Measurements from ENCODE around the gene CDC25A.

The CDC25A gene

DNA sequence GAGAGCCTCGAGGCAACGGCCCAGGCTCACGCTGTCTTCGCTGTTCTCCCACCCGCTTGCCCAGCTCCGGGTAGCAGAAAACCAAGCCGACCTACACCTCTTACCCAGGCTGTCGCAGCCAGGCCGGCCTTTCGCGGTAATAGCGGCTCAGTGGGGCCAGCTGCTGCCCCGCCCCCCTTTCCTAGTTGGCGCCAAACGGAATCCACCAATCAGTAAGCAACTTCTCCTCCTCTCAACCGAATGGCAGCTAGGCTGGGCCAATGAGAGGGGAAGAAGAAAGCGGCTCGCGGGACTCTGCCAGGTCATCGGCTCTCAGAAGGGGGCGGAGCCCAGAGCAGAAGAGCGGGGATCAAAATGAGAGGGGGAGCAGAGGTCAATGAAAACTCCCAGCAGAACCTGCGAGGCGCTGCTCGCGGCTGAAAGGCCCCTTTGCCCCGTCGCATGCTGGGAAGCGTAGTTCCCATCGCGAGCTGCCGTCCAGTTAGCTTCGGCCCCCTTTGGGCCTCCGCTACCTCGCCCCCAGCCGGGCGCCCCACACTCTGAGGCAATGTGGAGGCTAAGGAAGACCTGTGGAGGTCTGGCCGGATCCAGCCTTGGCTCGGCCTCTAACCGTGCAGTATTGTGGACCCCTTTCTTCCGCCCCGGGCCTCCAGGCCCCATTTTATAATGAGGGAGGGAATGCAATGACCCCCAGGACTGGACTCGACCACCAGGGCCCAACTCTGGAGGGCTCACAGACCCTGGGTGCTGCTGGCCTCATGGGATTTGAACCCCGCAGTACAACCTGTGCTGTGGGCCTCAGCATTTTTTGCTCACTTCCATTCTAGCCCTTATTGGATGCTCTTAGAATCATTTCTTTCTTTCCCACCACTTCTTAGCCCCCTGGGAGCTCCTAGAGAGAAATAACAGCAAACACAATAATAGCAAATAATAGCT lies at the start of gene CDC25A:
Gene CDC25A, minus strand, starts transcription at position 152 of the 936 bp plus-strand sequence. CDS start 470 bp downstream, outside the sequence.
- Histone ChIP-seq H3K4me1 (ENCODE audit: control insufficient read depth in 1 of 2, insufficient read depth in 2 of 2, low read length in 2 of 2) (peaks cover 24 to 25% of the 10 kb centered on the region in 2 donors), H3K4me3 (ENCODE audit: low read depth in 1 of 2, low read length in 2 of 2) (peak within 1 kb of the TSS; percentile 69 to 91), H3K9me3 (ENCODE audit: control insufficient read depth in 1 of 2, low read length in 2 of 2) (no peaks in the 10 kb centered on the region), H3K27ac (ENCODE audit: low read depth, low read length) (no peak within 1 kb of the TSS), H3K9ac (ENCODE audit: low read depth in 1 of 2, low read length in 2 of 2) (peak within 1 kb of the TSS; percentile 52 to 66), H3K27me3 (ENCODE audit: control insufficient read depth in 1 of 2, insufficient read depth in 2 of 2, low read length in 2 of 2) (no peaks in the 10 kb centered on the region), H3K36me3 (ENCODE audit: control insufficient read depth in 1 of 2, insufficient read depth in 2 of 2, low read length in 2 of 2) (no peaks in the 10 kb centered on the region)

DNA sequence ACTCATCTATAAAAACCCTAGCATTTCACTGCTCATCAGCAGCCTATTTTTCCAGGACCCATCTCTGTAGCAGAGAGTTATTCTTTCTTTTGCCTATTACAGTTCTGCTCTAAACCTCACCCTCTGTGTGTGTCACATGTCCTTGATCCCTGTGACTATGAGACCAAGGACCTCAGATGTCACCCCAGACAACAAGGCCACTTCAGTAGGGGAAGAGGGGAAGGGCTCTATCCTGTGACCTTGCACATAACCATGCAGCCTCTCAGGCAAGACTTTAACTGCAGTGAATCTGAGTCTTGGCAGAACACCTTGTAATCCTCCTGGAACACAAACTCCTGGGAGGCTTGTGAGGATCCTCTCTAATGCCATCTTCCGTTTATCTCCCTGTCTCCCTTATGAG lies 48.3 kb upstream of the CDC25A start:
- Histone ChIP-seq H3K27ac (ENCODE audit: low read depth, low read length) (no peak overlapping the region), H3K4me3 (ENCODE audit: low read depth in 1 of 2, low read length in 2 of 2) (no peak overlapping the region), H3K4me1 (ENCODE audit: control insufficient read depth in 1 of 2, insufficient read depth in 2 of 2, low read length in 2 of 2) (peaks cover 9 to 12% of the 10 kb centered on the region in 2 donors), H3K9ac (ENCODE audit: low read depth in 1 of 2, low read length in 2 of 2) (no peak overlapping the region), H3K9me3 (ENCODE audit: control insufficient read depth in 1 of 2, low read length in 2 of 2) (no peaks in the 10 kb centered on the region), H3K36me3 (ENCODE audit: control insufficient read depth in 1 of 2, insufficient read depth in 2 of 2, low read length in 2 of 2) (no peaks in the 10 kb centered on the region), H3K27me3 (ENCODE audit: control insufficient read depth in 1 of 2, insufficient read depth in 2 of 2, low read length in 2 of 2) (no peaks in the 10 kb centered on the region)

DNA sequence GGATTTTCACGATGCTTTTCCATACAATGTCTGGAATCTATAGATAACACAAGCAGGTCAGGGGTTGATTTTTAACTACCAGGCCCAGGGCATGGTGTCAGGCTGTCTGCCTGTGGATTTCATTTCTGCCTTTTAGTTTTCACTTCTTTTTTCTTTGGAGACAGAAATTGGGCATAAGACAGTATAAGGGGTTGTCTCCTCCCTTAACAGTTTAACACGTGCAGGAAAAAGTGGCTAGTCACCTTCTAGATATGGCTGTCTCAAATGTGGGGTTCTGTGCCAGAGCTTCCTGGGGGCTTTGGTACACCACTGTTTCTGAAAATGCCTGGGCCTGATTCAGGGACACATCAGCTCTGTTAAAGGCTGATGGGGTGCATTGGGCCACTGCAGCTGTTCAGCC lies 45.3 kb upstream of the CDC25A start:
- no peaks in the 10 kb centered on the region for H3K36me3 ChIP-seq (ENCODE audit: control insufficient read depth in 1 of 2, insufficient read depth in 2 of 2, low read length in 2 of 2)
- no peak overlapping the region for H3K27ac ChIP-seq (ENCODE audit: low read depth, low read length)
- H3K4me1 ChIP-seq (ENCODE audit: control insufficient read depth in 1 of 2, insufficient read depth in 2 of 2, low read length in 2 of 2), result peaks cover 5 to 9% of the 10 kb centered on the region in 2 donors
- H3K9ac ChIP-seq (ENCODE audit: low read depth in 1 of 2, low read length in 2 of 2), result no peak overlapping the region
- no peaks in the 10 kb centered on the region for H3K27me3 ChIP-seq (ENCODE audit: control insufficient read depth in 1 of 2, insufficient read depth in 2 of 2, low read length in 2 of 2)
- H3K9me3 ChIP-seq (ENCODE audit: control insufficient read depth in 1 of 2, low read length in 2 of 2), result no peaks in the 10 kb centered on the region
- no peak overlapping the region for H3K4me3 ChIP-seq (ENCODE audit: low read depth in 1 of 2, low read length in 2 of 2)

DNA sequence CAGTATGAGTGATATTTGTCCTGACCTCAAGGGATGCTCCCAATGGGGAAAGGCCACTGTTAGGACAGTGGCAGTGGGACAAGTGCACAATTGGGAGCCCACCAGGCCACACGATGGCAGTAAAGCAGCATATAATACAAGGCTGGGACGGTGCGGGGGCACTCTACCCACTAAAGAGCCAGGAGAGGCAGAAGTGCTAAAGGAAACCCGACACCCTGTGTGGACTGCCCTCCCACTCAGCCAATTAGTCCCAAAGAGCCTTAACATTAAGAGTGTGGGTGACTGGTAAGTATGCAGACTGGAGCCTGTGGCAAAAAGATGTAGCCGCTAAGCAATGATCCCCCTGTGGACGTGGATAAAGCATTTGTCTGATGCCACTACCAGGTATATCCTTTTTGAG lies 44.5 kb upstream of the CDC25A start:
- H3K4me3 ChIP-seq (ENCODE audit: low read depth in 1 of 2, low read length in 2 of 2), result no peak overlapping the region
- no peak overlapping the region for H3K9ac ChIP-seq (ENCODE audit: low read depth in 1 of 2, low read length in 2 of 2)
- H3K4me1 ChIP-seq (ENCODE audit: control insufficient read depth in 1 of 2, insufficient read depth in 2 of 2, low read length in 2 of 2), result peaks cover 5 to 9% of the 10 kb centered on the region in 2 donors
- no peaks in the 10 kb centered on the region for H3K36me3 ChIP-seq (ENCODE audit: control insufficient read depth in 1 of 2, insufficient read depth in 2 of 2, low read length in 2 of 2)
- no peak overlapping the region for H3K27ac ChIP-seq (ENCODE audit: low read depth, low read length)
- no peaks in the 10 kb centered on the region for H3K9me3 ChIP-seq (ENCODE audit: control insufficient read depth in 1 of 2, low read length in 2 of 2)
- no peaks in the 10 kb centered on the region for H3K27me3 ChIP-seq (ENCODE audit: control insufficient read depth in 1 of 2, insufficient read depth in 2 of 2, low read length in 2 of 2)

DNA sequence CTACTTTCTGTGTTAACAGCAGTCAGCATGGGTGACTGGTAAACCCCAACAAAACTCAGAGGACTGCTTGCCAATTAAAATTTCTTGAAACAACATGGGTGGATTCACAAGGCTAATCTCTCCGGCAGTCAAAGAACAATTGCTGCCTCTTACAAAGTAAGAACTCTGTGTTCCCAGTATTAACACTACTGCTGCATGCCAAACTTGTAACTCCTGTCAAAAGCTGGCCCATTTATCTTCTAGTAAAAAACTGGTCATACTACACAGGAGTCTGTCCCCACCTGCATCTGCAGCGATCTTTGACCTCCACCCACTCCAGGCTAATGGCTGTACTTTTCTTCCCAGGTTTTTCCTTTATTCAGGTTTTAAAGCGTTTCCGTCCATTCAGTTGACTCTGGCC lies 44.0 kb upstream of the CDC25A start:
- Histone ChIP-seq H3K9me3 (ENCODE audit: control insufficient read depth in 1 of 2, low read length in 2 of 2) (no peaks in the 10 kb centered on the region), H3K36me3 (ENCODE audit: control insufficient read depth in 1 of 2, insufficient read depth in 2 of 2, low read length in 2 of 2) (no peaks in the 10 kb centered on the region), H3K4me1 (ENCODE audit: control insufficient read depth in 1 of 2, insufficient read depth in 2 of 2, low read length in 2 of 2) (peaks cover 5 to 9% of the 10 kb centered on the region in 2 donors), H3K4me3 (ENCODE audit: low read depth in 1 of 2, low read length in 2 of 2) (no peak overlapping the region), H3K27ac (ENCODE audit: low read depth, low read length) (no peak overlapping the region), H3K9ac (ENCODE audit: low read depth in 1 of 2, low read length in 2 of 2) (no peak overlapping the region), H3K27me3 (ENCODE audit: control insufficient read depth in 1 of 2, insufficient read depth in 2 of 2, low read length in 2 of 2) (no peaks in the 10 kb centered on the region)

DNA sequence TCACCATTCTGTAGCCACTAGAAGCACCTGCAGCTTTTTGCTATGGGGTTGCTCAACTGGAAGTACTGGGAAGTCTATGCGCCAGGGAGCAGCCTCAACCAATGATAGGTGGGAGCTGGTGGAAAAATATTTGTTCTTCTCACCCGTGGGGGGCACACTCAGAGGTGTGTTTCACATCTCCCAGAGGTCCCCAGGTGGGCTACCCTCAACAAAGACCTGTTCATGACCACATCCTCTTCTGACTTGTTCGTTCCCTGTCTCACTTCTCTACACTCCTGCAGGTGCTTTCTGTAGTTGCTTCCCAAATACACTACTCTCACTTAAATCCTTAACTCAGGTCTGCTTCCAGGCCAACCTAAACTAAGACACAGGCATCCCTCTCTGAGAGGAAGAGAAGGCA lies 38.7 kb upstream of the CDC25A start:
- Histone ChIP-seq H3K4me3 (ENCODE audit: low read depth in 1 of 2, low read length in 2 of 2) (no peak overlapping the region), H3K27ac (ENCODE audit: low read depth, low read length) (no peak overlapping the region), H3K27me3 (ENCODE audit: control insufficient read depth in 1 of 2, insufficient read depth in 2 of 2, low read length in 2 of 2) (no peaks in the 10 kb centered on the region), H3K36me3 (ENCODE audit: control insufficient read depth in 1 of 2, insufficient read depth in 2 of 2, low read length in 2 of 2) (no peaks in the 10 kb centered on the region), H3K4me1 (ENCODE audit: control insufficient read depth in 1 of 2, insufficient read depth in 2 of 2, low read length in 2 of 2) (no peaks in the 10 kb centered on the region), H3K9me3 (ENCODE audit: control insufficient read depth in 1 of 2, low read length in 2 of 2) (no peaks in the 10 kb centered on the region), H3K9ac (ENCODE audit: low read depth in 1 of 2, low read length in 2 of 2) (no peak overlapping the region)

DNA sequence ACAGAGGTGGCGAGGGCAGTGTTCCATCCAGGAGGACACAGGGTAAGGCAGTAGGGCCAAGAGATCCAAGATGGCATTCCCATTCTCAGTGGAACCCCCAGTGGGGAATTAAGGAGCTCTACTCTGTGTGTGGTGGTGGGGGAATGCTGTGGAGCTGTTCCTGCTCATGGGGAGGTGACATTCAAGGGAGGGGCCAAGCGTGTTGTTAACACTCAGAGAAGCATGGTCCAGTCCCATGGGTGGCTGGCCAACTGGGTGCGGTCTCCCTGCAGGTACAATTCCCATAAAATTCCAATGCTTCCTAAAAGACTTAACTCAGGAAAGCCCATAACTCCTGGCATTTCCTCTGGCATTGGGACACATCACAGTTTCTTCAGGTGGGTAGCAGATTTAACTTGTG lies 37.4 kb upstream of the CDC25A start:
- no peaks in the 10 kb centered on the region for H3K4me1 ChIP-seq (ENCODE audit: control insufficient read depth in 1 of 2, insufficient read depth in 2 of 2, low read length in 2 of 2)
- H3K36me3 ChIP-seq (ENCODE audit: control insufficient read depth in 1 of 2, insufficient read depth in 2 of 2, low read length in 2 of 2), result no peaks in the 10 kb centered on the region
- H3K9ac ChIP-seq (ENCODE audit: low read depth in 1 of 2, low read length in 2 of 2), result no peak overlapping the region
- no peak overlapping the region for H3K27ac ChIP-seq (ENCODE audit: low read depth, low read length)
- H3K9me3 ChIP-seq (ENCODE audit: control insufficient read depth in 1 of 2, low read length in 2 of 2), result no peaks in the 10 kb centered on the region
- H3K4me3 ChIP-seq (ENCODE audit: low read depth in 1 of 2, low read length in 2 of 2), result no peak overlapping the region
- H3K27me3 ChIP-seq (ENCODE audit: control insufficient read depth in 1 of 2, insufficient read depth in 2 of 2, low read length in 2 of 2), result no peaks in the 10 kb centered on the region

DNA sequence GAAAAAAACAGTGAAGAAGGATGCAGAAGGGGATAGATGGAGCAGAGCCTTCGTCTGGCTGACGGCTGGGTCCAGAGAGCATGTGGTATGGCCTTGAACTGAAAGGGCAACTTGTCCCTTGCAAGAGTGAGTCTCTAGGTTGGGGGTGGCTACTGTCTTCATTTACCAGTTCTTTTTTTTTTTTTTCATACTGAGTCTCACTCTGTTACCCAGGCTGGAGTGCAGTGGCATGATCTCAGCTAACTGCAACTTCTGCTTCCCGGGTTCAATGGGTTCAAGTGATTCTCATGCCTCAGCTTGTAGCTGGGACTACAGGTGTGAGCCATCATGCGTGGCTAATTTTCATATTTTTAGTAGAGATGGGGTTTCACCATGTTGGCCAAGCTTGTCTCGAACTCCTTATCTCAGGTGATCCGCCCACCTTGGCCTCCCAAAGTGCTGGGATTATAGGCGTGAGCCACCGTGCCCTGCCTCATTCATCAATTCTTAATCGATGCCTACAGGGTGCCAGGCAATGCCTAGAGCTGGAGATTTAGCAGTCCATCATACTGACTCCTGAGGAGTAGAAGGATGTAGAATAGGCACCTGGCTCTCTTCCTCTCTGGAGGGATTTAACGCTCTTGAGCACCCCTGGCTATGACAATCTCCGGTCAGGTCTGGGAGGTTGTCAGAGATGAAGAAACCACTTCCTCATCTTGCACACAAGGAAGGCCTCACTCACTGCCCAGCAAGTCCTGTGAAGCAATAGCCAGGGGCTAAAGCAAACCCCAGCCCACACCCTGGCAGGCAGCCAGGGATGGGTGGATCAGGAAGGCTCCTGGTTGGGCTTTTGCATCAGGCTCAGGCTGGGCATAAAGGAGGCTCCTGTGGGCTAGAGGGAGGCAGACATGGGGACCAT lies 34.6 kb upstream of the CDC25A start, which contains the start of gene CAMP:
Gene CAMP, plus strand, starts transcription at position 880 of the 898 bp plus-strand sequence. Its CDS starts 17 bp downstream, at position 897.
- no peaks in the 10 kb centered on the region for H3K4me1 ChIP-seq (ENCODE audit: control insufficient read depth in 1 of 2, insufficient read depth in 2 of 2, low read length in 2 of 2)
- no peak within 1 kb of the TSS for H3K9ac ChIP-seq (ENCODE audit: low read depth in 1 of 2, low read length in 2 of 2)
- H3K27ac ChIP-seq (ENCODE audit: low read depth, low read length), result no peak within 1 kb of the TSS
- H3K27me3 ChIP-seq (ENCODE audit: control insufficient read depth in 1 of 2, insufficient read depth in 2 of 2, low read length in 2 of 2), result no peaks in the 10 kb centered on the region
- H3K9me3 ChIP-seq (ENCODE audit: control insufficient read depth in 1 of 2, low read length in 2 of 2), result no peaks in the 10 kb centered on the region
- no peak within 1 kb of the TSS for H3K4me3 ChIP-seq (ENCODE audit: low read depth in 1 of 2, low read length in 2 of 2)
- no peaks in the 10 kb centered on the region for H3K36me3 ChIP-seq (ENCODE audit: control insufficient read depth in 1 of 2, insufficient read depth in 2 of 2, low read length in 2 of 2)

DNA sequence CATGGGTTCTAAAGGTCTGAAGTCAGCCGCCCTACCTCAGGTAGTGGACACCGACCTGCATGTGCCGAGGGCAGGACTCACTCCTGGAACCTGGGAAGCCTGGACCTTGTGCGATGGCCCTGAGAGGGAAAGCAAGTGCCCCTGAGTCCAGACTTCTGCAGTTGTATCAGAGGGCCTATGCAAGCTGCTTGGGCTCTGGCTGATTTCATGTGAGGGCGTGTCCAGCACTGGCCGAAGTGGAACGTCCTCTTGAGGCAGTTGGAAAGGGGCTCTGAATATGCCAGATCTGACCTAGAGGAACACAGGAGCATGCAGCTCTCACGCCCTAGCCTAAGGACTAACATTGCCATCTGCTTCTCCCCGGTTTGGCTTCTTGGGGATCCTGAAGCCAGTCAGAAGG lies 32.5 kb upstream of the CDC25A start:
- H3K36me3 ChIP-seq (ENCODE audit: control insufficient read depth in 1 of 2, insufficient read depth in 2 of 2, low read length in 2 of 2), result no peaks in the 10 kb centered on the region
- no peak overlapping the region for H3K9ac ChIP-seq (ENCODE audit: low read depth in 1 of 2, low read length in 2 of 2)
- no peaks in the 10 kb centered on the region for H3K27me3 ChIP-seq (ENCODE audit: control insufficient read depth in 1 of 2, insufficient read depth in 2 of 2, low read length in 2 of 2)
- no peak overlapping the region for H3K27ac ChIP-seq (ENCODE audit: low read depth, low read length)
- H3K4me1 ChIP-seq (ENCODE audit: control insufficient read depth in 1 of 2, insufficient read depth in 2 of 2, low read length in 2 of 2), result no peaks in the 10 kb centered on the region
- H3K9me3 ChIP-seq (ENCODE audit: control insufficient read depth in 1 of 2, low read length in 2 of 2), result no peaks in the 10 kb centered on the region
- H3K4me3 ChIP-seq (ENCODE audit: low read depth in 1 of 2, low read length in 2 of 2), result no peak overlapping the region

DNA sequence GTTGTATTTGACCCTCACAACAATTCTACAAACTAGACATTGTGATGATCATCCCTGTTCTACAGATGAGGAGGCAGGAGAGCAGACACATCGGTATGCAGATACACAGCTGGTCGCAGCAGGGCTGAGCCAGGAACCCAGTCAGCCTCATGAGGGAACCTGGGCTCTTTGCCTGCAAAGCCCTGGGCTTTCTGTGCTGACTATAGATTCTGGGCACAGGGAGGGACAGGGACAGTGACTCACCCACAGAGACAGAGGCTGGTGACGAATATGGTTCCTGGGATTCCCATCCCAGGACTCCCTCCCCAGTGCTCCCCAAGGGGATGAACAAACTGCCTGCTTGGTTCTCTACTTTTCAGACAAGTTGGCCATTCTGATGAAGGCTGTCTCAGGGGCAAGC lies 31.3 kb upstream of the CDC25A start:
- Histone ChIP-seq H3K9ac (ENCODE audit: low read depth in 1 of 2, low read length in 2 of 2) (no peak overlapping the region), H3K27ac (ENCODE audit: low read depth, low read length) (no peak overlapping the region), H3K4me3 (ENCODE audit: low read depth in 1 of 2, low read length in 2 of 2) (no peak overlapping the region), H3K36me3 (ENCODE audit: control insufficient read depth in 1 of 2, insufficient read depth in 2 of 2, low read length in 2 of 2) (no peaks in the 10 kb centered on the region), H3K9me3 (ENCODE audit: control insufficient read depth in 1 of 2, low read length in 2 of 2) (no peaks in the 10 kb centered on the region), H3K4me1 (ENCODE audit: control insufficient read depth in 1 of 2, insufficient read depth in 2 of 2, low read length in 2 of 2) (no peaks in the 10 kb centered on the region), H3K27me3 (ENCODE audit: control insufficient read depth in 1 of 2, insufficient read depth in 2 of 2, low read length in 2 of 2) (no peaks in the 10 kb centered on the region)

Data from duodenal mucosa (tissue), 2 donors.